Liver (tissue), 9 donors: ENCODE data around the gene NEK6. TPM values are rescaled to one million over a fixed set of nuclear protein-coding genes. Genes with fewer than 3 reads are reported as not detected.

Experiments
- DNase-seq: peaks from one replicate; pipeline ENCODE4 v3.0.0-alpha.2; 2017; ENCODE audit warnings: low spot score
- H3K27ac ChIP-seq, 2 donors: one replicate each; pipeline ENCODE4 v1.7.0; 2013; ENCODE audit warnings: inconsistent platforms in 2 of 2, low read length in 2 of 2, control low read depth in 1 of 2, low read depth in 1 of 2, mild to moderate bottlenecking in 1 of 2
- H3K27me3 ChIP-seq, 4 donors: one replicate each; pipeline versions ENCODE4 v1.6.1 to v1.7.0; 2013; ENCODE audit warnings: low read length in 3 of 4, inconsistent platforms in 1 of 4, mild to moderate bottlenecking in 1 of 4, moderate library complexity in 1 of 4; ENCODE audit not compliant: control insufficient read depth in 4 of 4, insufficient read depth in 4 of 4
- H3K36me3 ChIP-seq, 4 donors: one replicate each; pipeline versions ENCODE4 v1.6.1 to v1.7.0; 2013; ENCODE audit warnings: low read length in 3 of 4, mild to moderate bottlenecking in 3 of 4, low read depth in 1 of 4, moderate library complexity in 1 of 4; ENCODE audit not compliant: control insufficient read depth in 4 of 4, insufficient read depth in 3 of 4
- H3K4me1 ChIP-seq, 4 donors: one replicate each; pipeline versions ENCODE4 v1.6.1 to v1.7.0; 2013; ENCODE audit warnings: low read length in 3 of 4, mild to moderate bottlenecking in 3 of 4, moderate library complexity in 1 of 4; ENCODE audit not compliant: control insufficient read depth in 4 of 4, insufficient read depth in 4 of 4
- H3K4me3 ChIP-seq, 3 donors: one replicate each; pipeline versions ENCODE4 v1.6.1 to v1.7.0; 2013; ENCODE audit warnings: low read length in 3 of 3, control low read depth in 1 of 3, low read depth in 1 of 3, mild to moderate bottlenecking in 1 of 3
- H3K9ac ChIP-seq, 2 donors: one replicate each; pipeline ENCODE4 v1.7.0; 2013; ENCODE audit warnings: low read length in 2 of 2, mild to moderate bottlenecking in 2 of 2, moderate library complexity in 2 of 2, control low read depth in 1 of 2, low read depth in 1 of 2
- H3K9me3 ChIP-seq, 4 donors: one replicate each; pipeline versions ENCODE4 v1.6.1 to v1.7.0; 2013; ENCODE audit warnings: low read length in 3 of 4; ENCODE audit not compliant: control insufficient read depth in 4 of 4
- EGR1 ChIP-seq, 2 donors: IDR thresholded peaks; 2 replicates each; pipeline ENCODE4 v1.6.1; 2016 to 2018; ENCODE audit warnings: antibody characterized with exemption in 2 of 2, low read depth in 2 of 2
- FOXA1 ChIP-seq: IDR thresholded peaks from 2 replicates; pipeline ENCODE4 v1.6.1; 2016; ENCODE audit warnings: antibody characterized with exemption
- FOXA2 ChIP-seq: IDR thresholded peaks from 2 replicates; pipeline ENCODE4 v1.6.1; 2016; ENCODE audit warnings: antibody characterized with exemption
- GABPA ChIP-seq, 2 donors: IDR thresholded peaks in 1 of 2; conservative IDR thresholded peaks in 1 of 2; 2 replicates each; pipeline ENCODE4 v1.6.1; 2016; ENCODE audit warnings: antibody characterized with exemption in 2 of 2, mild to moderate bottlenecking in 1 of 2, moderate library complexity in 1 of 2
- HNF4A ChIP-seq, 2 donors: conservative IDR thresholded peaks; 2 replicates each; pipeline ENCODE4 v1.6.1; 2016; ENCODE audit warnings: antibody characterized with exemption in 2 of 2, mild to moderate bottlenecking in 2 of 2
- HNF4G ChIP-seq: IDR thresholded peaks from 2 replicates; pipeline ENCODE4 v1.6.1; 2016; ENCODE audit warnings: antibody characterized with exemption
- JUND ChIP-seq, 2 donors: IDR thresholded peaks; 2 replicates each; pipeline ENCODE4 v1.6.1; 2016; ENCODE audit warnings: antibody characterized with exemption in 2 of 2
- NR2F2 ChIP-seq: IDR thresholded peaks from 2 replicates; pipeline ENCODE4 v1.6.1; 2016; ENCODE audit warnings: antibody characterized with exemption
- RAD21 ChIP-seq, 2 donors: IDR thresholded peaks; 2 replicates each; pipeline ENCODE4 v1.6.1; 2016; ENCODE audit warnings: antibody characterized with exemption in 2 of 2, mild to moderate bottlenecking in 2 of 2
- RXRA ChIP-seq, 2 donors: IDR thresholded peaks; 2 replicates each; pipeline ENCODE4 v1.6.1; 2017 to 2018; ENCODE audit warnings: antibody characterized with exemption in 2 of 2, mild to moderate bottlenecking in 1 of 2
- SP1 ChIP-seq: IDR thresholded peaks from 2 replicates; pipeline ENCODE4 v1.6.1; 2018; ENCODE audit warnings: antibody characterized with exemption, mild to moderate bottlenecking
- TAF1 ChIP-seq: conservative IDR thresholded peaks from 2 replicates; pipeline ENCODE4 v1.6.1; 2016; ENCODE audit warnings: antibody characterized with exemption, mild to moderate bottlenecking
- YY1 ChIP-seq: IDR thresholded peaks from 2 replicates; pipeline ENCODE4 v1.6.1; 2016; ENCODE audit warnings: antibody characterized with exemption, mild to moderate bottlenecking
- WGBS: extraction: QIAGEN DNeasy Blood & Tissue Kit; methylation state at CpG from one replicate; pipeline ENCODE4 v1.1.7; 2013; 5-methylcytosine and 5-hydroxymethylcytosine counted together
- polyA plus RNA-seq, 2 donors: library from polyadenylated mRNA; stranded (reverse) in 1 of 2; unstranded in 1 of 2; fragments of 200-250 nt in 1 of 2; fragments of >200 nt in 1 of 2; fragmentation: Nextera tagmentation in 1 of 2; extraction: Ambion mirVana in 1 of 2; gene quantifications; one replicate each; pipeline versions ENCODE4 v1.2.1 to v1.2.3, GENCODE V29; 2013 to 2015
- total RNA-seq, 2 donors: library from RNA; depleted of rRNA; stranded (reverse); fragments of >200 nt; gene quantifications; one replicate each; pipeline ENCODE4 v1.2.3, GENCODE V29; 2014
- TF ChIP-seq, protein P1 (sequence below): IDR thresholded peaks from 2 replicates; pipeline ENCODE4 v1.6.1; 2016; ENCODE audit warnings: antibody characterized with exemption
- TF ChIP-seq, protein P2 (sequence below): fragments of 150-350 bp; IDR thresholded peaks from 2 replicates; pipeline ENCODE4 v1.5.1; 2017; ENCODE audit warnings: improper control_type of control experiment, low read depth, low read length; ENCODE audit not compliant: missing input control
- TF ChIP-seq, protein P3 (sequence below): IDR thresholded peaks from 2 replicates; pipeline ENCODE4 v1.6.1; 2016; ENCODE audit warnings: antibody characterized with exemption
- TF ChIP-seq, protein P4 (sequence below): IDR thresholded peaks from 2 replicates; pipeline ENCODE4 v1.6.1; 2016; ENCODE audit warnings: antibody characterized with exemption, mild to moderate bottlenecking
- TF ChIP-seq, protein P5 (sequence below): IDR thresholded peaks from 2 replicates; pipeline ENCODE4 v1.6.1; 2016; ENCODE audit warnings: antibody characterized with exemption
- donor health status: healthy.
- donor health status: healthy.
- donor health status: healthy.
- donor health status: healthy.
- donor health status: healthy.

NEK6 gene
- total and polyA plus RNA-seq, 4 donors, result 32.5 to 49.7 (median 42.5) TPM

DNA sequence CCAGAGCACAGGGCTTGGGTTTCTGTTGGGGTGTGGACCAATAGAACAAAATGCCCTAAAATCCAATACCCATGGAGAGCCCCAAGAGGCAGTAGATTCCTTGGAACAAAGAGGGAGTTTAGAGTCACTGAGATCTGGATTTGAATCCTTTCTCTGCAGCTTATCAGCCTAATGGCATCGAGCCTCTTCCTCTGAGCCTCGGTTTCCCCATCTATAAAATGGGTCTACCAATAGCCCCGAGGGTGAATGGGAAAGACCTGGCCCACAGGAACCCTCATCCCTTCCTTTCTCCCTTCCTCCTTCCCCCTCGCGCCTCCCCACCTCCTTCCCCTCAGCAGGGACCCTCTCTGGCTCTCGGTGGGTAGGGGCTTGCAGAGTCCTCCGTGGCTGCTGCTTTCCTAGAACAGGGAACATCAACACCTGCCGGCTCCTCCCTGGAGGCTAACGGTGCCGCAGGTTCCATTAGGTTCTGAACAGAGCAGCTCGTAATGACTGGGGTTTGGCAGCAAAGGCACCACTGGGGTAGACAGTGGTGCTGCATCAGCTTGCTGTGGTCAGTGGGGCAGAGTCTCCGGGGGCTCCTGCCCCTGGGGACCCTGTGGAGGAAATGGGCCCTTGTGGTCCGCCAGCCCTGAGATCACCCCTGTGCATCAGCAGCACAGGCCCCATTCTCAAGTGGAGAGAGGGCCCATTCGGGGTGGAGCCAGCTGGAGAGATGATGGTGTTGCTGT is 40.3 kb downstream of the NEK6 start:
- 87% methylated on average over 14 of the region's 14 CpGs for WGBS
- H3K27ac ChIP-seq, result peak overlapping the region in 1 of 2 donors; percentile 5
- no peak for DNase-seq
- no peak for TF ChIP-seq FOXA2
- no peak for TF ChIP-seq HNF4G
- TF ChIP-seq, protein P1, sequence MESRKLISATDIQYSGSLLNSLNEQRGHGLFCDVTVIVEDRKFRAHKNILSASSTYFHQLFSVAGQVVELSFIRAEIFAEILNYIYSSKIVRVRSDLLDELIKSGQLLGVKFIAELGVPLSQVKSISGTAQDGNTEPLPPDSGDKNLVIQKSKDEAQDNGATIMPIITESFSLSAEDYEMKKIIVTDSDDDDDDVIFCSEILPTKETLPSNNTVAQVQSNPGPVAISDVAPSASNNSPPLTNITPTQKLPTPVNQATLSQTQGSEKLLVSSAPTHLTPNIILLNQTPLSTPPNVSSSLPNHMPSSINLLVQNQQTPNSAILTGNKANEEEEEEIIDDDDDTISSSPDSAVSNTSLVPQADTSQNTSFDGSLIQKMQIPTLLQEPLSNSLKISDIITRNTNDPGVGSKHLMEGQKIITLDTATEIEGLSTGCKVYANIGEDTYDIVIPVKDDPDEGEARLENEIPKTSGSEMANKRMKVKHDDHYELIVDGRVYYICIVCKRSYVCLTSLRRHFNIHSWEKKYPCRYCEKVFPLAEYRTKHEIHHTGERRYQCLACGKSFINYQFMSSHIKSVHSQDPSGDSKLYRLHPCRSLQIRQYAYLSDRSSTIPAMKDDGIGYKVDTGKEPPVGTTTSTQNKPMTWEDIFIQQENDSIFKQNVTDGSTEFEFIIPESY, result no peak
- TF ChIP-seq HNF4A (conservative IDR thresholded peaks at IDR 0.05), result no peak
- TF ChIP-seq, protein P2, sequence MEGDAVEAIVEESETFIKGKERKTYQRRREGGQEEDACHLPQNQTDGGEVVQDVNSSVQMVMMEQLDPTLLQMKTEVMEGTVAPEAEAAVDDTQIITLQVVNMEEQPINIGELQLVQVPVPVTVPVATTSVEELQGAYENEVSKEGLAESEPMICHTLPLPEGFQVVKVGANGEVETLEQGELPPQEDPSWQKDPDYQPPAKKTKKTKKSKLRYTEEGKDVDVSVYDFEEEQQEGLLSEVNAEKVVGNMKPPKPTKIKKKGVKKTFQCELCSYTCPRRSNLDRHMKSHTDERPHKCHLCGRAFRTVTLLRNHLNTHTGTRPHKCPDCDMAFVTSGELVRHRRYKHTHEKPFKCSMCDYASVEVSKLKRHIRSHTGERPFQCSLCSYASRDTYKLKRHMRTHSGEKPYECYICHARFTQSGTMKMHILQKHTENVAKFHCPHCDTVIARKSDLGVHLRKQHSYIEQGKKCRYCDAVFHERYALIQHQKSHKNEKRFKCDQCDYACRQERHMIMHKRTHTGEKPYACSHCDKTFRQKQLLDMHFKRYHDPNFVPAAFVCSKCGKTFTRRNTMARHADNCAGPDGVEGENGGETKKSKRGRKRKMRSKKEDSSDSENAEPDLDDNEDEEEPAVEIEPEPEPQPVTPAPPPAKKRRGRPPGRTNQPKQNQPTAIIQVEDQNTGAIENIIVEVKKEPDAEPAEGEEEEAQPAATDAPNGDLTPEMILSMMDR, result no peak
- TF ChIP-seq, protein P3, sequence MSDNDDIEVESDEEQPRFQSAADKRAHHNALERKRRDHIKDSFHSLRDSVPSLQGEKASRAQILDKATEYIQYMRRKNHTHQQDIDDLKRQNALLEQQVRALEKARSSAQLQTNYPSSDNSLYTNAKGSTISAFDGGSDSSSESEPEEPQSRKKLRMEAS, result no peak
- TF ChIP-seq RAD21 (IDR thresholded peaks at IDR 0.05), result no peak
- TF ChIP-seq YY1, result no peak
- no peak for TF ChIP-seq RXRA (IDR thresholded peaks at IDR 0.05)
- TF ChIP-seq, protein P4, sequence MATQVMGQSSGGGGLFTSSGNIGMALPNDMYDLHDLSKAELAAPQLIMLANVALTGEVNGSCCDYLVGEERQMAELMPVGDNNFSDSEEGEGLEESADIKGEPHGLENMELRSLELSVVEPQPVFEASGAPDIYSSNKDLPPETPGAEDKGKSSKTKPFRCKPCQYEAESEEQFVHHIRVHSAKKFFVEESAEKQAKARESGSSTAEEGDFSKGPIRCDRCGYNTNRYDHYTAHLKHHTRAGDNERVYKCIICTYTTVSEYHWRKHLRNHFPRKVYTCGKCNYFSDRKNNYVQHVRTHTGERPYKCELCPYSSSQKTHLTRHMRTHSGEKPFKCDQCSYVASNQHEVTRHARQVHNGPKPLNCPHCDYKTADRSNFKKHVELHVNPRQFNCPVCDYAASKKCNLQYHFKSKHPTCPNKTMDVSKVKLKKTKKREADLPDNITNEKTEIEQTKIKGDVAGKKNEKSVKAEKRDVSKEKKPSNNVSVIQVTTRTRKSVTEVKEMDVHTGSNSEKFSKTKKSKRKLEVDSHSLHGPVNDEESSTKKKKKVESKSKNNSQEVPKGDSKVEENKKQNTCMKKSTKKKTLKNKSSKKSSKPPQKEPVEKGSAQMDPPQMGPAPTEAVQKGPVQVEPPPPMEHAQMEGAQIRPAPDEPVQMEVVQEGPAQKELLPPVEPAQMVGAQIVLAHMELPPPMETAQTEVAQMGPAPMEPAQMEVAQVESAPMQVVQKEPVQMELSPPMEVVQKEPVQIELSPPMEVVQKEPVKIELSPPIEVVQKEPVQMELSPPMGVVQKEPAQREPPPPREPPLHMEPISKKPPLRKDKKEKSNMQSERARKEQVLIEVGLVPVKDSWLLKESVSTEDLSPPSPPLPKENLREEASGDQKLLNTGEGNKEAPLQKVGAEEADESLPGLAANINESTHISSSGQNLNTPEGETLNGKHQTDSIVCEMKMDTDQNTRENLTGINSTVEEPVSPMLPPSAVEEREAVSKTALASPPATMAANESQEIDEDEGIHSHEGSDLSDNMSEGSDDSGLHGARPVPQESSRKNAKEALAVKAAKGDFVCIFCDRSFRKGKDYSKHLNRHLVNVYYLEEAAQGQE, result no peak
- no peak for TF ChIP-seq TAF1
- TF ChIP-seq EGR1 (IDR thresholded peaks at IDR 0.05; ENCODE audit: low read depth in 2 of 2), result no peak
- TF ChIP-seq, protein P5, sequence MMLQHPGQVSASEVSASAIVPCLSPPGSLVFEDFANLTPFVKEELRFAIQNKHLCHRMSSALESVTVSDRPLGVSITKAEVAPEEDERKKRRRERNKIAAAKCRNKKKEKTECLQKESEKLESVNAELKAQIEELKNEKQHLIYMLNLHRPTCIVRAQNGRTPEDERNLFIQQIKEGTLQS, result no peak
- no peak for TF ChIP-seq NR2F2
- no peak for TF ChIP-seq JUND (IDR thresholded peaks at IDR 0.05)
- no peak for TF ChIP-seq GABPA (IDR thresholded peaks at IDR 0.05 in 1 of 2, conservative IDR thresholded peaks at IDR 0.05 in 1 of 2)
- TF ChIP-seq SP1, result no peak
- no peak for TF ChIP-seq FOXA1
- no peak overlapping the region for H3K4me3 ChIP-seq
- peaks cover 4 to 40% (median 22%) of the 10 kb centered on the region in 4 donors for H3K4me1 ChIP-seq
- H3K9ac ChIP-seq, result no peak overlapping the region
- H3K36me3 ChIP-seq, result peaks cover 3 to 16% (median 10%) of the 10 kb centered on the region in 4 donors
- H3K27me3 ChIP-seq, result no peaks in the 10 kb centered on the region
- H3K9me3 ChIP-seq, result no peaks in the 10 kb centered on the region
